ENCODE data around the gene NRAS.

GRCh38 chr1:114719424-114719787 lies 2.8 kb upstream of the NRAS start:
- TF ChIP-seq, protein P1, sequence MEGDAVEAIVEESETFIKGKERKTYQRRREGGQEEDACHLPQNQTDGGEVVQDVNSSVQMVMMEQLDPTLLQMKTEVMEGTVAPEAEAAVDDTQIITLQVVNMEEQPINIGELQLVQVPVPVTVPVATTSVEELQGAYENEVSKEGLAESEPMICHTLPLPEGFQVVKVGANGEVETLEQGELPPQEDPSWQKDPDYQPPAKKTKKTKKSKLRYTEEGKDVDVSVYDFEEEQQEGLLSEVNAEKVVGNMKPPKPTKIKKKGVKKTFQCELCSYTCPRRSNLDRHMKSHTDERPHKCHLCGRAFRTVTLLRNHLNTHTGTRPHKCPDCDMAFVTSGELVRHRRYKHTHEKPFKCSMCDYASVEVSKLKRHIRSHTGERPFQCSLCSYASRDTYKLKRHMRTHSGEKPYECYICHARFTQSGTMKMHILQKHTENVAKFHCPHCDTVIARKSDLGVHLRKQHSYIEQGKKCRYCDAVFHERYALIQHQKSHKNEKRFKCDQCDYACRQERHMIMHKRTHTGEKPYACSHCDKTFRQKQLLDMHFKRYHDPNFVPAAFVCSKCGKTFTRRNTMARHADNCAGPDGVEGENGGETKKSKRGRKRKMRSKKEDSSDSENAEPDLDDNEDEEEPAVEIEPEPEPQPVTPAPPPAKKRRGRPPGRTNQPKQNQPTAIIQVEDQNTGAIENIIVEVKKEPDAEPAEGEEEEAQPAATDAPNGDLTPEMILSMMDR (optimal IDR thresholded peaks at IDR 0.05 in 1 of 3, IDR thresholded peaks at IDR 0.05 in 1 of 3, conservative IDR thresholded peaks at IDR 0.05 in 1 of 3; ENCODE audit: extremely low read depth in 1 of 3, insufficient read depth in 2 of 3, low read length in 3 of 3): no peak
- TF ChIP-seq EZH2 (IDR thresholded peaks at IDR 0.05; ENCODE audit: low read length): no peak
